ENCODE results near the gene DNAJC22.
"Not testable (repeated sequence)": the region's sequence is repeated elsewhere in the genome, so short reads cannot be mapped to it uniquely, and the experiment has no call there.

Gene DNAJC22

DNA sequence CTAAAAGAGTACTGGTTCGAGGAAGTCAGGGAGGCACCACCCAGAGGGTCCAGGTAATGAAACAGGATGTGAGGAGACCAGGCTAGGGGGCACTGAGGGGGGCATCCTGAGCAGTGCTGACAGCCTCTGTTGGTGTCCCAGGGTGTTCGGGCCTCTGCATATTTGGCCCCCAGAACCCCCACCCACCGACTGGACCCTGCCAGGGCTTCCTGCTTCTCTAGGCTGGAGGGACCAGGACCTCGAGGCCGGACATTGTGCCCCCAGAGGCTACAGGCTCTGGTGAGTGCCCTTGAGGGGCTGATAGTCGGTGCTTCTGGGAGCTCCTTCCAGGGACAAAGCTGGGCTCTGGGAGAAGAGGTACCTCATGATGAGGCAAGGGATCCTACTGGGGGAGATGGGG is 21.1 kb upstream of the DNAJC22 start:
- no peak overlapping the region for H3K27ac Mint-ChIP-seq
- H3K9me3 Mint-ChIP-seq = no peaks in the 10 kb centered on the region
- no peaks in the 10 kb centered on the region for H3K27me3 Mint-ChIP-seq (ENCODE audit: low read depth)
- H3K4me3 Mint-ChIP-seq = no peak overlapping the region
- peaks cover 25% of the 10 kb centered on the region for H3K4me1 Mint-ChIP-seq (ENCODE audit: low read depth)
- peaks cover 19% of the 10 kb centered on the region for H3K36me3 Mint-ChIP-seq (ENCODE audit: low read depth)

DNA sequence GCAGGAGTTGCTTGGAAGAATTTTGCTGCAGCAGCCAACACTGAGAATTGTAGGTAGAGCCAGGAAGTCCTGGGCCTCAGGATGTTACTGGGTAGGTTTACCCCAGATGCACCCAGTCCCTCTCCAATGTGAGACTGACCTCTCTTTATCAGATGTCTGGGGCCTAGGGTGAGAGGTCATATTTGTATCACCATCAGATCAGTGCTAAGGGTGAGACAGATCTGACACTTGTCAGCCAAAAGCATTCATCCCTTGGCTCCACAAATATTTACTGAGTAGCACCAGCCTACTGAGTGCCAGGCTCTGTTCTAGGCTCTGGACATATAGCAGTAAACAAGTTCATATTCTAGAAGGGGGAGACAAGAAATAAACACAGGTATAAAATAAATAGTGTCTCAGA is 19.3 kb upstream of the DNAJC22 start:
- no peak overlapping the region for H3K4me3 Mint-ChIP-seq
- peaks cover 15% of the 10 kb centered on the region for H3K4me1 Mint-ChIP-seq (ENCODE audit: low read depth)
- peaks cover 34% of the 10 kb centered on the region for H3K36me3 Mint-ChIP-seq (ENCODE audit: low read depth)
- no peak overlapping the region for H3K27ac Mint-ChIP-seq
- H3K9me3 Mint-ChIP-seq = no peaks in the 10 kb centered on the region
- peaks cover 9% of the 10 kb centered on the region for H3K27me3 Mint-ChIP-seq (ENCODE audit: low read depth)

DNA sequence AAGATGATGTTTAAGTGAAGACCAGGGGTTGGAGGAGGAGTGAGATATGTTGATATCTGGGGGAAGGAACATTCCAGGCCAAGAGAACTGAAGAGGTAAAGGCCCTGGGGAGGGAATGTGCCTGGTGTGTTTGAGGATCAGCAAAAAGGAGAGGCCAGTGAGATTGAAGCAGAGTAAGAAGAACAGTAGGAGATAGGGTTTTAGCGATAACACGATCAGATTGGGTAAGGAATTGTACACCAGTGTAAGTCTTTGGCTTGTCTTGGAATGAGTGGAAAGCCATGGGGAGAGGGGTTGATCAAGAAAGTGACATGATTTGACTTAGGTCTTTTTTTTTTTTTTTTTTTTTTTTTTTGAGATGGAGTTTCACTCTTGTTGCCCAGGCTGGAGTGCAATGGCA is 18.8 kb upstream of the DNAJC22 start:
- H3K4me3 Mint-ChIP-seq = no peak overlapping the region
- no peaks in the 10 kb centered on the region for H3K9me3 Mint-ChIP-seq
- H3K27ac Mint-ChIP-seq = no peak overlapping the region
- H3K4me1 Mint-ChIP-seq (ENCODE audit: low read depth) = peaks cover 14% of the 10 kb centered on the region
- H3K36me3 Mint-ChIP-seq (ENCODE audit: low read depth) = peaks cover 34% of the 10 kb centered on the region
- H3K27me3 Mint-ChIP-seq (ENCODE audit: low read depth) = peaks cover 14% of the 10 kb centered on the region

DNA sequence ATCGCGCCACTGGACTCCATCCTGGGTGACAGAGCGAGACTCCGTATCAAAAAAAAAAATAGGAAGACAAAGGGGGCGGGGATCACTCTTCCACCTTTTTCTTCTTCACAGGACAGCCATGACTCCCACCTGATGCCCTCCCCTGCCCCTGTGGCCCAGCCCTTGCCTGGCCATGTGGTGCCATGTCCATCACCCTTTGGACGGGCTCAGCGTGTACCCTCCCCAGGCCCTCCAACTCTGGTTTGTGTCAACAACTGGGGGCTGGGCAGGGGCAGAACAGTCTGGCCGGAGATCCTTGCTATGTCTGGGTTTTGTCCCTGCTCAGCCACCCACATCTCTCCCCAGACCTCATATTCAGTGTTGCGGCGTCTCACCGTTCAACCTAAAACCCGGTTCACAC is 17.9 kb upstream of the DNAJC22 start:
- no peak overlapping the region for H3K27ac Mint-ChIP-seq
- H3K4me3 Mint-ChIP-seq = no peak overlapping the region

DNA sequence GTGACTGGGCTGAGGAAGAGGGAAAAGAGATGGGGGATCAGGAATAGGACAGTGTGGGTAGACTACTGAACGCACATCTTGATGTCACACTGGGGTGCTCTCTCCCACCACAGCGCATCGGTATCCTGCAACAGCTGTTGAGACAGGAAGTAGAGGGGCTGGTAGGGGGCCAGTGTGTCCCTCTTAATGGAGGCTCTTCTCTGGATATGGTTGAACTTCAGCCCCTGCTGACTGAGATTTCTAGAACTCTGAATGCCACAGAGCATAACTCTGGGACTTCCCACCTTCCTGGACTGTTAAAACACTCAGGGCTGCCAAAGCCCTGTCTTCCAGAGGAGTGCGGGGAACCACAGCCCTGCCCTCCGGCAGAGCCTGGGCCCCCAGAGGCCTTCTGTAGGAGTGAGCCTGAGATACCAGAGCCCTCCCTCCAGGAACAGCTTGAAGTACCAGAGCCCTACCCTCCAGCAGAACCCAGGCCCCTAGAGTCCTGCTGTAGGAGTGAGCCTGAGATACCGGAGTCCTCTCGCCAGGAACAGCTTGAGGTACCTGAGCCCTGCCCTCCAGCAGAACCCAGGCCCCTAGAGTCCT is 16.6 kb upstream of the DNAJC22 start:
- H3K9me3 Mint-ChIP-seq = no peaks in the 10 kb centered on the region
- H3K36me3 Mint-ChIP-seq (ENCODE audit: low read depth) = peaks cover 35% of the 10 kb centered on the region
- H3K27ac Mint-ChIP-seq = no peak overlapping the region
- H3K4me3 Mint-ChIP-seq = no peak overlapping the region
- H3K4me1 Mint-ChIP-seq (ENCODE audit: low read depth) = peaks cover 8% of the 10 kb centered on the region
- H3K27me3 Mint-ChIP-seq (ENCODE audit: low read depth) = peaks cover 36% of the 10 kb centered on the region

More for the DNA sequence above, 17.9 kb upstream of the DNAJC22 start:
- Mint-ChIP-seq H3K9me3 (no peaks in the 10 kb centered on the region), H3K36me3 (ENCODE audit: low read depth) (peaks cover 32% of the 10 kb centered on the region), H3K27me3 (ENCODE audit: low read depth) (peaks cover 23% of the 10 kb centered on the region), H3K4me1 (ENCODE audit: low read depth) (peaks cover 9% of the 10 kb centered on the region)

DNA sequence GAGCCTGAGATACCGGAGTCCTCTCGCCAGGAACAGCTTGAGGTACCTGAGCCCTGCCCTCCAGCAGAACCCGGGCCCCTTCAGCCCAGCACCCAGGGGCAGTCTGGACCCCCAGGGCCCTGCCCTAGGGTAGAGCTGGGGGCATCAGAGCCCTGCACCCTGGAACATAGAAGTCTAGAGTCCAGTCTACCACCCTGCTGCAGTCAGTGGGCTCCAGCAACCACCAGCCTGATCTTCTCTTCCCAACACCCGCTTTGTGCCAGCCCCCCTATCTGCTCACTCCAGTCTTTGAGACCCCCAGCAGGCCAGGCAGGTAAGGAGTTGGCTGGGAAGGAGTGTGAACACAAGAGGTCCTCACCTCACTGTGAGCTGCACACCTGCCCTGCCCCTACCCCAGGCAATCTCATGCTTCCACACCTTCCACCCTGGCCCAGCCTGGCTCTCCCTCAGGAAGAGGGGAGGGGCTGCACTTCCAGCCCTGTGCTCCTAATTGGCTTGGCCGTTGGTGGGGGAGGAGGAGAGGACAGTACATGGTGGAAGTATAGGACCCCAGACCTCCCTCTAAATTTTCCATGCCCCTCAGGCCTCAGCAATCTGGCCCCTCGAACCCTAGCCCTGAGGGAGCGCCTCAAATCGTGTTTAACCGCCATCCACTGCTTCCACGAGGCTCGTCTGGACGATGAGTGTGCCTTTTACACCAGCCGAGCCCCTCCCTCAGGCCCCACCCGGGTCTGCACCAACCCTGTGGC is 15.9 kb upstream of the DNAJC22 start:
- Mint-ChIP-seq H3K27me3 (ENCODE audit: low read depth) (peaks cover 43% of the 10 kb centered on the region), H3K4me1 (ENCODE audit: low read depth) (peaks cover 12% of the 10 kb centered on the region), H3K9me3 (no peaks in the 10 kb centered on the region), H3K4me3 (no peak overlapping the region), H3K27ac (no peak overlapping the region), H3K36me3 (ENCODE audit: low read depth) (peaks cover 35% of the 10 kb centered on the region)

DNA sequence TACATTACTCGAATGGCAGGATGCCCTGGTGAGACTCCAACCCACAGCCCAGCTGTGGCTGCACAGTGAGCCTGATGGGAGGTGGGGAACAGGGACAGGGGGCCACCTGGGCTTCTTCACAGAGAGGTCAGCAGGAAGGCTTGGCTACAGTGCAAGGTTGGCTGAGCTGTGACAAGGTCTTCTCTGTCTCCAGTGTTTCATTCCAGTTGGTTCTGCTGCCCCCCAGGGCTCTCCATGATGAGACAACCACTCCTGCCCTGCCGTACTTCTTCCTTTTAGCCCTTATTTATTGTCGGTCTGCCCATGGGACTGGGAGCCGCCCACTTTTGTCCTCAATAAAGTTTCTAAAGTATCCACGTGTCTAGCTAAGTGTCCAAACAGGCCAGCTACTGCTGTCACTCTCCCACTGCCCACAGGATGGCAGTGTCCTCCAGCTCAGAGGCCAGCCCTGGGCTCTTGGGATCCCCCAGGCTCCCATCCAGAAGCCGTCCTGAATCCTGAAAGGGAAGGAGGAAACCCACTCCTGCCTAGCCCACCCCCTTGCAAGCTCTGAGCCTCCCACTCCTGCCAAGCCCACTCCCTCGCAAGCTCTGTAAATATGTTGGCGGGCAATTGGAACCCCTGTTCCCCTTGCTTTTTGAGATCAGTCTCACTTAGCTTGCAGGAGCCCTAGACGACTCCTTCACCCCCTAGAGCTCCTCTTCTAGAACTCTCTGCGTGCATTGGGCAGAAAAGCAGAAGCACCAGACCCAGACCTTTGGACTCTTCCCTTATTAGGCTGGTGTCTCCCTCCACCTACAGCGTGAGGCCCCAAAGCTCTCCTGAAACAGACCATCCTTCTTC is 15.1 kb upstream of the DNAJC22 start:
- Mint-ChIP-seq H3K27ac (no peak overlapping the region), H3K4me1 (ENCODE audit: low read depth) (peaks cover 9% of the 10 kb centered on the region), H3K27me3 (ENCODE audit: low read depth) (peaks cover 46% of the 10 kb centered on the region), H3K4me3 (no peak overlapping the region), H3K36me3 (ENCODE audit: low read depth) (peaks cover 33% of the 10 kb centered on the region), H3K9me3 (no peaks in the 10 kb centered on the region)

DNA sequence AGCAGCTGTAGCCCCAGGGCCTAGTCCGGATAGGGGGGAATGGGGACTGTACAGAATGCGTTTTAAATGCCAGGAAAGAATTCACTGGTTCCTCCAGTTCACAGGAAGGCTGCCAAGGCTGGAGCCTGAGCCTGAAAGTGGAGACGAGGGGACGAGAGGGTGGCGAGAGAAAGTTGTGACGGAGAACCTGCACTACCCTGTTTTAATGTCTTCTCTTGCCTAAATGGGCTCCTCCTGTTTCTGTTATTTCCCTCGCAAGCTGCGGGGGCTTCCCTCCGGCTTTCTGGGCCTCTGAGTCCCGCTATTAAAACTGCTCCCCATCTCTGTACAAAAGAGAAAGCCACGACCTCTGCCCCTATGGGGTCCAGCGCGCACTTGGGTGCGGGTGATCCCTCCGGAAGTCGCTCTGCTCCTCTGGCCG is 14.2 kb upstream of the DNAJC22 start:
- Mint-ChIP-seq H3K36me3 (ENCODE audit: low read depth) (peaks cover 30% of the 10 kb centered on the region), H3K27me3 (ENCODE audit: low read depth) (peaks cover 54% of the 10 kb centered on the region), H3K27ac (no peak overlapping the region), H3K4me1 (ENCODE audit: low read depth) (peaks cover 15% of the 10 kb centered on the region), H3K9me3 (no peaks in the 10 kb centered on the region), H3K4me3 (no peak overlapping the region)

DNA sequence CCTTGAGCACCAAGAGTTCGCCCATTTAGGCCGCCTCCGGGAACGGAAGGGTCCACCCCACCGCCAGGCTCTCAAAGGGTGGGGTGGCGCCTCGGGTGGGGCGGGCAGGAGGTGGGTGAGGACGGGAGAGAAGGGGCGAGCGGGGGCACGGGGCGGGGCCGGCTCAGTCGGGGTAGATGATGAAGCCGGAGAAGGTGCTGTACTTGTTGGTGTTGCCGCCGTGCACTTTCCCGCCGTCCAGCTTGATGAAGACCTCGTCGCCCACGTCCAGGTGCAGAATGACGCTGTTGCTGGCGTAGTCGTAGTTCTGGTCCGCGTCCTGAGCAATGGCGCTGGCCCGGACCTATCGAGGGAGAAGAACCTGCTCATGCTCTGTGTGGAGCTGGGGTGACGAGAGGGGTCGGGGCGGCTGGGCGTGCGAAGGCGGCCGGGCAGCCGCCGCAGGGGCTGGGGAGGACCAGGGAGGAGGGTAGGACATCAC is 13.8 kb upstream of the DNAJC22 start:
- Mint-ChIP-seq H3K27me3 (ENCODE audit: low read depth) (peaks cover 59% of the 10 kb centered on the region), H3K9me3 (no peaks in the 10 kb centered on the region), H3K4me1 (ENCODE audit: low read depth) (peaks cover 19% of the 10 kb centered on the region), H3K36me3 (ENCODE audit: low read depth) (peaks cover 26% of the 10 kb centered on the region), H3K4me3 (peak overlapping the region; percentile 31), H3K27ac (peak overlapping the region; percentile 26)

DNA sequence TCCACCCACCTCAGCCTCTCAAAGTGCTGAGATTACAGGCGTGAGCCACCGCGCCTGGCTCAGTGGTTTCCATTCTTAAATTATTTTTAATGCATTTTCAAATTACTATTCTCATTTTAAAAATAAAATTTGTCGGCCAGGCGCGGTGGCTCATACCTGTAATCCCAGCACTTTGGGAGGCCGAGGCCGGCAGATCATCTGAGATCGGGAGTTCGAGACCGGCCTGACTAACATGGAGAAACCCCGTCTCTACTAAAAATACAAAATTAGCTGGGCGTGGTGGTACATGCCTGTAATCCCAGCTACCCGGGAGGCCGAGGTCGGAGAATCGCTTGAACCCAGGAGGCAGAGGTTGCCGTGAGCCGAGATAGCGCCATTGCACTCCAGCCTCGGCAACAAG is 12.9 kb upstream of the DNAJC22 start:
- peaks cover 19% of the 10 kb centered on the region for H3K4me1 Mint-ChIP-seq (ENCODE audit: low read depth)
- not testable (repeated sequence) for H3K9me3 Mint-ChIP-seq, H3K4me3 Mint-ChIP-seq, H3K27ac Mint-ChIP-seq
- peaks cover 68% of the 10 kb centered on the region for H3K27me3 Mint-ChIP-seq (ENCODE audit: low read depth)
- H3K36me3 Mint-ChIP-seq (ENCODE audit: low read depth) = peaks cover 26% of the 10 kb centered on the region

DNA sequence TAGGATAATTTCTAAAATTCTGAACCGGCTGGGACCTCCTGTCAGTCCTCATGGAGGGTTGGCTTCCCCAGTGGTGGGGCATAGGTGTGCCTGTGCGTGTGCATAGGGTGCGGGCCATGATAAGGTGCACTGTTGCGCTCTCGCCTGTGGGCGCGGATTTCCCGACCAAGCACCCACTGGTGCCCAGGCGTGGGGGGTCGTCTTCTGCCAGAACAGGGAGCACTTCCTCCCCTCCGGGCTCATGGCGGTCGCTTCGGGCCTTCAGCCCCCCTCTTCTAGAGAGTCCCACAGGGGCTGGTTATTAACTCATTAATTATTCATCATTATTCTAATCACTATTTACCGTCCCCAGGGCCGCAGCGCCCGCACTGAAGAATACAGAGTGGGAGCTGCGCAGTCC is 12.5 kb upstream of the DNAJC22 start:
- Mint-ChIP-seq H3K4me1 (ENCODE audit: low read depth) (peaks cover 19% of the 10 kb centered on the region), H3K4me3 (no peak overlapping the region), H3K9me3 (no peaks in the 10 kb centered on the region)

DNA sequence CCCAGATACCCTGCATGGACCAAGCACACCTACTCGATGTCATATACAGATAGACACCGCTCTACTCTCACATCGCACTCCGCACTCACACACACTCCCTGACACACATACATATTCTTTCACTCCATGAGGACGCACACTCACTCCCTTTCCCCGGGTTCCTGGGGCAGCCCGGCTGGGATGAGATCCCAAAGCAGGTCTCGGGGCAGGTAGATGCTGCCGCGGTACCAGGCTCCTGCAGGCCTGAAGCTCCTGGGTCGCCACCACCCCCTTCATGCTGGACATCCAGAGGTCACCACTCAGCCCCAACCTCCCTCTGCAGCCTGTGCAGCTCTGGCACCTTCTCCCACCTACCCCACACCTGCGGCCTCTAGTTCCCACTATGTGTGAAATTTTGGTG is 12.0 kb upstream of the DNAJC22 start:
- no peaks in the 10 kb centered on the region for H3K9me3 Mint-ChIP-seq
- peaks cover 19% of the 10 kb centered on the region for H3K4me1 Mint-ChIP-seq (ENCODE audit: low read depth)
- no peak overlapping the region for H3K4me3 Mint-ChIP-seq
- H3K27me3 Mint-ChIP-seq (ENCODE audit: low read depth) = peaks cover 77% of the 10 kb centered on the region
- H3K27ac Mint-ChIP-seq = no peak overlapping the region
- H3K36me3 Mint-ChIP-seq (ENCODE audit: low read depth) = peaks cover 20% of the 10 kb centered on the region

More for the DNA sequence above, 12.5 kb upstream of the DNAJC22 start:
- peaks cover 72% of the 10 kb centered on the region for H3K27me3 Mint-ChIP-seq (ENCODE audit: low read depth)
- H3K36me3 Mint-ChIP-seq (ENCODE audit: low read depth) = peaks cover 22% of the 10 kb centered on the region
- no peak overlapping the region for H3K27ac Mint-ChIP-seq

DNA sequence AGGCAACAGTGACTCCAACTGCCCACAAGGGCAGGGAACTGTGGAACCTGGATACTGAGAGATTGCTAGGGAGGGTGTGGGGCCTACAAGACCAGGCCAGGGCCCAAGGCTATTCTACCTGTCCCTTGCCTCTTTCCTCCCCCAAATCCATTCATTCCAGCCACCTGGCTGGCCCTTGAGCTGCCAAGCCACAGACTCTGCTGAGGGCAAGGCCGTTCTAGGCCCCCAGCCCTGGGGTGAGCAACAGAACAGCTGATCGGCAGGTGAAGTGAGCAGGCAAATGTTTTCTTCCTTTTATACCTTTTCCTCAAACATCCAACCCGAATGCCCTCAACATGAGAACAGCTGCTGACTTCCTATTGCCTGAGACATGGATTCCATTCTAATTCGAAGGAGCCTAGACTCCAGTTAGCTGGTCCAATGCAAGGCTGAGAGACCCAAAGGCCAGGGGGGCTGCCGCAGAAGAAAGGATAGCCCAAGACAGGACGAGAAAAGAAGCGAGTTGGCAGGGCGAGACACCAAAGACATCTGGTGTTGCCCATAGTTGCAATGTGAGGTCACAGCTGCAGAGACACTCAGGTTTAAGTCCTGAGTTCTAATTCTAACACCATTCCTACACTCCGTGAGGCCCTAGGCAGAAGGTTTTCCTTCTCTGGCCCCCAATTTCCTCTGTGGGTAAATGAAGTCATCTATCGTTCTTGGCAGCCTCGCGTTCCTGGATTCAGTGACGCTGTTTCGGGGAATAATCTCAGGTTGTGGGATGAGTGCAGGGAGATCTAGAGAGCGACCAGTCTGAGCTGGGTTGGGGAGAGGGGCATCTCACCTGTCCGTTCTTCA is 11.4 kb upstream of the DNAJC22 start:
- Mint-ChIP-seq H3K9me3 (no peaks in the 10 kb centered on the region), H3K27me3 (ENCODE audit: low read depth) (peaks cover 83% of the 10 kb centered on the region), H3K4me1 (ENCODE audit: low read depth) (peaks cover 19% of the 10 kb centered on the region), H3K4me3 (peak overlapping the region; percentile 28), H3K36me3 (ENCODE audit: low read depth) (peaks cover 18% of the 10 kb centered on the region), H3K27ac (peak overlapping the region; percentile 5)

Data from T-helper 1 cell treated with Interleukin-12 subunit alpha and Interleukin-12 subunit beta and Interleukin-4 antibody, amounts not matched to agents 30 μg/mL and 1 μg/mL, for 36 hours (primary cell).